NCI-H510A (cell line): Measurements from ENCODE around the gene MAP1LC3C.
"Not testable (repeated sequence)": the region's sequence is repeated elsewhere in the genome, so short reads cannot be mapped to it uniquely, and the experiment has no call there.

Experiments
- DNase-seq: peaks from one replicate; lab custom pipeline; 2025; lab: John Stamatoyannopoulos, UW

The MAP1LC3C gene

GRCh38 chr1:241992734-241993133 lies 6.2 kb downstream of the MAP1LC3C start:
- DNase-seq, result no peak

- no peak for DNase-seq
Measured at GRCh38 chr1:241990040-241990439, 8.9 kb downstream of the MAP1LC3C start.

DNA sequence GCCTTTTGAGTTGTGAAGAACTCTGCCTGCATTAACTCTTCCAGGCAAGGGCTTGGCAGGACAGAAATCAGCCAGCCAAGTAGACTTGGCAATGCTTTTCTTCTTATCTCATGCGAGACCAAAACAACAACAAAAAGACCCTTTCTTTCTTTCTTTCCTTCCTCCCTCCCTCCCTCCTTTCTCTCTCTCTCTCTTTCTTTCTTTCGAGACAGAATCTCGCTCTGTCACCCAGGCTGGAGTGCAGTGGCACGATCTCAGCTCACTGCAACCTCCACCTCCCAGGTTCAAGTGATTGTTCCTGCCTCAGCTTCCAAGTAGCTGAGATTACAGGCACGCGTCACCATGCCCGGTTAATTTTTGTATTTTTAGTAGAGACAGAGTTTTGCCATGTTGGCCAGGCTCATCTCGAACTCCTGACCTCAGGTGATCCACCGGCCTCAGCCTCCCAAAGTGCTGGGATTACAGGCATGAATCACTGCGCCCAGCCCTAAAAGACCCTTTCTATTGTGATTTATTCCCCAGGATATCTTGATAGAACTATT lies 10.4 kb downstream of the MAP1LC3C start:
- not testable (repeated sequence) for DNase-seq

DNA sequence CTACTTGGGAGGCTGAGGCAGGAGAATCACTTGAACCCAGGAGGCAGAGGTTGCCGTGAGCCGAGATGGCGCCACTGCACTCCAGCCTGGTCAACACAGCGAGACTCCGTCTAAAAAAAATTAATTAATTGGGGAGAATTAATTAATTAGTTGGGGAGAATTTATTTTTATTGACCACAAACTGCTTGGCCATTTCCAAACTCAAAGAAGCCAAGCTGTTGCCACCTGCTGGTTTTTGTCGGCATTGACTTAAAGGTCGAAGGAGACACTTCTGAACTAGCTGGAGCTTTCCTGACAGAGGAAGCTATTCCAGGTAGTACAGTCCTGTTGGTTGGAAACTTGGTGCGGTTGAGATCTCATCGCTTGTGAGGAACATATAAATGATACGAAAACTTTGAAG lies 13.1 kb downstream of the MAP1LC3C start:
- no peak for DNase-seq

- no peak for DNase-seq
Measured at GRCh38 chr1:241979926-241980325, 19.0 kb downstream of the MAP1LC3C start.

DNA sequence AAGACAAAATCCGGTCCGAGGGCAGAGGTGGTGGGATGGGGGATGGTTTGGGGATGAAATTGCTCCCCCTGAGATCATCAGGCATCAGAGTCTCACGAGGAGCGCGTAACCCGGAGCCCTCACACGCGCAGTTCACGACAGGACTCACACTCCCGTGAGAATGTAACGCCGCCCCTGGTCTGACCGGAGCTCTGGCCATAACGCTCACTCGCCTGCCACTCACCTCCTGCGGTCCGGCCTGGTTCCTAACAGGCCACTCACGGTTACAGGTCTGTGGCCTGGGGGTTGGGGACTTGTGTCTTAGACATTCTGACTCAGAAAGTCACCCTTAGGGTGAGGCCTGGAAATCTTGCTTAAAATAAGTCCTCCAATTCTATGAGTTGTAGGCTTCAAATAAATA lies 19.8 kb downstream of the MAP1LC3C start:
- no peak for DNase-seq

DNA sequence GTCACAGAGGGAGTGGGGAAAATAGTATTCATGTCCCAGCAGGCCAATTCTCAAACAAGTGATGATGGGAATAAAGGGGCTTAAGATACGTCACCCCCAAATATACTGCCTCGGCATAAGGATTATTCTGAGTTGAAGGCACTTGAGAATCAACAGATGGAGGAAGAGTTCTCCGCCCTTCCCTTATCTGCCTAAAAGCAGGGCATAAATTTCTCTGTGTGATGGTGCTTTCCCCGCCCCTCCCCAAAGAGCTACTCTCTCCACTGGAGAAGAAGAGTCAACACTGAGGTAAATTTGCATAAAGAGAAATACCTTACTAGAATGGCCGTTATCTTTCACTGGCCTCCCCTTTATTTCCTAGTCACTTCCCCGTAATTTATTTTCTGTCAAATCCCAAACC lies 22.7 kb downstream of the MAP1LC3C start:
- DNase-seq, result no peak

- DNase-seq, result no peak
Measured at GRCh38 chr1:241972703-241973369, 26.1 kb downstream of the MAP1LC3C start.

DNA sequence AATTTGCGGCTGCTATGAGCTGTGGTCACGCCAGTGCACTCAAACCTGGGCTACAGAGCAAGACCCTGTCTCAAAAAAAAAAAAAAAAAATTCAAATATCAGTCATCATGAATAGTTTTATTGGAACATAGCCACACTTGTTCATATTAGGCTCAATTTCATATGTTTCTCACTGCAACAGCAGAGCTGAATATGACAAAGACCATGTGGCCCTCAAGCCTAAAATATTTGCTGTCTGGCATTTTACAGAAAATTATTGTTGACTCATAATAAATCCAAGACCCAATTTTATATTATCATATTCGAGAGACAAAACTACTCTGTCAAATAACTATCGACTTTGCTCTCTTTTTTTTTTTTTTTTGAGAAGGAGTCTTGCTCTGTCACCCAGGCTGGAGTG lies 30.3 kb downstream of the MAP1LC3C start:
- no peak for DNase-seq

GRCh38 chr1:241964550-241965282 lies 34.2 kb downstream of the MAP1LC3C start:
- no peak for DNase-seq

GRCh38 chr1:241963722-241964121 lies 35.2 kb downstream of the MAP1LC3C start:
- DNase-seq, result no peak

- no peak for DNase-seq
Measured at GRCh38 chr1:241962153-241962552, 36.7 kb downstream of the MAP1LC3C start.

- peak; percentile 40 for DNase-seq
Measured at GRCh38 chr1:241957692-241958494, 41.0 kb downstream of the MAP1LC3C start, which contains the start of gene BECN2. BECN2 (plus strand) TSS chr1:241957767; CDS start chr1:241957767, 0 bp downstream.

DNA sequence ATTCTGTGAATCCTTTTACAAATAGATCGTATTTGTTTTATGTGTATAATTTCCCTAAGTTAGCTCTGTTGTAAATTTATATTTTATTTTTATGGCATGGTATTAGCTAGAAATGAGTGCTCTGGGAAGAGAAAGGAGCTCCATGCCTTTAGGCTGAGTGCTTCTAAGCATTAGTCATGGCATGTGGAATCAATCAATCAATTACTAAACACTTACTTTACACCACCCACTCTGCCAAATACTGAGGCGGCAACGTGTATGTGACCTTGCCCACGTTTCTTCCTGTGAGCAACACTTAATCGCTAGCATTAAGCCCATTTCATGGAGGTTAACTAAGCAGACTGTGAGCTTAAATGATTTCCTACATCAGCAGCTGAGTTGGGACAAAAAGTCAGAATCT lies 48.5 kb downstream of the MAP1LC3C start:
- DNase-seq, result no peak

- no peak for DNase-seq
Measured at GRCh38 chr1:241947354-241947753, 51.5 kb downstream of the MAP1LC3C start.
